Retinal pigment epithelial cell (primary cell): ENCODE data around the gene KCNQ1.

Experiments used
- DNase-seq: peaks from one replicate; pipeline ENCODE4 v3.0.0-alpha.2; 2010; ENCODE audit warnings: low read depth
- H3K4me3 ChIP-seq: 2 replicates; pipeline ENCODE4 v1.5.1; 2011; ENCODE audit warnings: mild to moderate bottlenecking, low read length, control low read depth, moderate library complexity
- CTCF ChIP-seq: conservative IDR thresholded peaks from 2 replicates; pipeline ENCODE4 v1.5.1; 2011; ENCODE audit warnings: low read depth, low read length, control low read depth, inconsistent platforms

Gene KCNQ1

GRCh38 chr11:2858995-2859698 lies 414.3 kb downstream of the KCNQ1 start:
- no peak overlapping the region for H3K4me3 ChIP-seq
- TF ChIP-seq CTCF: no peak
- DNase-seq: no peak

- no peak for DNase-seq
- TF ChIP-seq CTCF: no peak
- H3K4me3 ChIP-seq: no peak overlapping the region
Measured at GRCh38 chr11:2859699-2860037, 414.9 kb downstream of the KCNQ1 start.

GRCh38 chr11:2860636-2861035 lies 415.8 kb downstream of the KCNQ1 start:
- no peak for TF ChIP-seq CTCF
- H3K4me3 ChIP-seq: no peak overlapping the region
- DNase-seq: no peak

- no peak overlapping the region for H3K4me3 ChIP-seq
- no peak for TF ChIP-seq CTCF
- no peak for DNase-seq
Measured at GRCh38 chr11:2862395-2863275, 417.8 kb downstream of the KCNQ1 start.

GRCh38 chr11:2863276-2863618 lies 418.4 kb downstream of the KCNQ1 start:
- no peak for TF ChIP-seq CTCF
- H3K4me3 ChIP-seq: no peak overlapping the region
- no peak for DNase-seq

GRCh38 chr11:2864901-2865300 lies 420.1 kb downstream of the KCNQ1 start:
- no peak overlapping the region for H3K4me3 ChIP-seq
- DNase-seq: no peak
- no peak for TF ChIP-seq CTCF
